MM.1S (cell line): ENCODE measurements around the gene PKP4.
"Not testable (repeated sequence)": the region's sequence is repeated elsewhere in the genome, so short reads cannot be mapped to it uniquely, and the experiment has no call there.

Experiments used
- EZH2 ChIP-seq: fragments of 300-600 bp; sonication (generic); optimal IDR thresholded peaks from 2 replicates; pipeline ENCODE3; 2017; ENCODE audit warnings: low read depth, mild to moderate bottlenecking, antibody characterized with exemption, low read length, mixed read lengths
- TF ChIP-seq, protein P1 (sequence below): fragments of 300-600 bp; sonication (generic); IDR thresholded peaks from 2 replicates; pipeline ENCODE4 v1.5.1; 2016; ENCODE audit warnings: antibody characterized with exemption, low read length, mixed read lengths

DNA sequence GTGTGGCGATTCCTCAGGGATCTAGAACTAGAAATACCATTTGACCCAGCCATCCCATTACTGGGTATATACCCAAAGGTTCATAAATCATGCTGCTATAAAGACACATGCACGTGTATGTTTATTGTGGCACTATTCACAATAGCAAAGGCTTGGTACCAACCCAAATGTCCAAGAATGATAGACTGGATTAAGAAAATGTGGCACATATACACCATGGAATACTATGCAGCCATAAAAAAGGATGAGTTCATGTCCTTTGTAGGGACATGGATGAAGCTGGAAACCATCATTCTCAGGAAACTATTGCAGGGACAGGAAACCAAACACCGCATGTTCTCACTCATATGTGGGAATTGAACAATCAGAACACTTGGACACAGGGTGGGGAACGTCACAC lies 17.7 kb upstream of the PKP4 start:
- TF ChIP-seq, protein P1, sequence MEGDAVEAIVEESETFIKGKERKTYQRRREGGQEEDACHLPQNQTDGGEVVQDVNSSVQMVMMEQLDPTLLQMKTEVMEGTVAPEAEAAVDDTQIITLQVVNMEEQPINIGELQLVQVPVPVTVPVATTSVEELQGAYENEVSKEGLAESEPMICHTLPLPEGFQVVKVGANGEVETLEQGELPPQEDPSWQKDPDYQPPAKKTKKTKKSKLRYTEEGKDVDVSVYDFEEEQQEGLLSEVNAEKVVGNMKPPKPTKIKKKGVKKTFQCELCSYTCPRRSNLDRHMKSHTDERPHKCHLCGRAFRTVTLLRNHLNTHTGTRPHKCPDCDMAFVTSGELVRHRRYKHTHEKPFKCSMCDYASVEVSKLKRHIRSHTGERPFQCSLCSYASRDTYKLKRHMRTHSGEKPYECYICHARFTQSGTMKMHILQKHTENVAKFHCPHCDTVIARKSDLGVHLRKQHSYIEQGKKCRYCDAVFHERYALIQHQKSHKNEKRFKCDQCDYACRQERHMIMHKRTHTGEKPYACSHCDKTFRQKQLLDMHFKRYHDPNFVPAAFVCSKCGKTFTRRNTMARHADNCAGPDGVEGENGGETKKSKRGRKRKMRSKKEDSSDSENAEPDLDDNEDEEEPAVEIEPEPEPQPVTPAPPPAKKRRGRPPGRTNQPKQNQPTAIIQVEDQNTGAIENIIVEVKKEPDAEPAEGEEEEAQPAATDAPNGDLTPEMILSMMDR = not testable (repeated sequence)
- TF ChIP-seq EZH2 = not testable (repeated sequence)
